SK-N-SH (cell line): ENCODE results near the gene FKBP2. TPM values are rescaled to one million over a fixed set of nuclear protein-coding genes. Genes with fewer than 3 reads are reported as not detected.

Source experiments
- CTCF ChIA-PET: fragments of 300-600, 350-600 bp; formaldehyde crosslinking; extraction: SDS; loops from one replicate; lab custom pipeline; 2021; lab: Yijun Ruan, JAX
- POLR2A ChIA-PET: fragments of 350-600 bp; sonication (Branson Sonifier 250); formaldehyde crosslinking; extraction: SDS; loops from one replicate; lab custom pipeline; 2020; ENCODE audit warnings: antibody characterized with exemption, inconsistent platforms; lab: Yijun Ruan, JAX
- DNase-seq: peaks from one replicate; pipeline ENCODE4 v3.0.0; 2012
- H2AFZ ChIP-seq: fragments of 200-600 bp; sonication (generic); 2 replicates; pipeline ENCODE4 v1.8.1; 2016; ENCODE audit warnings: antibody characterized with exemption, mild to moderate bottlenecking, low read depth
- H3F3A ChIP-seq: fragments of 200-600 bp; sonication (generic); replicated peaks from 2 replicates; pipeline ENCODE3; 2016; ENCODE audit warnings: antibody characterized with exemption, mild to moderate bottlenecking; ENCODE audit not compliant: insufficient read depth
- H3K27ac ChIP-seq, 2 experiments: fragments of 200-500 bp in 1 of 2; fragments of 200-600 bp in 1 of 2; sonication (Bioruptor generic) in 1 of 2; sonication (generic), shearing (Covaris generic) in 1 of 2; 2 replicates each; pipeline versions ENCODE4 v1.5.1 to v1.6.1; 2014 to 2016; ENCODE audit warnings: low read depth in 2 of 2, inconsistent platforms in 1 of 2, low read length in 1 of 2, mild to moderate bottlenecking in 1 of 2, mixed read lengths in 1 of 2
- H3K27me3 ChIP-seq: fragments of 200-600 bp; sonication (generic), shearing (Covaris generic); 2 replicates; pipeline ENCODE4 v1.6.1; 2016; ENCODE audit warnings: mixed run types; ENCODE audit not compliant: insufficient read depth
- H3K36me3 ChIP-seq, 2 experiments: fragments of 200-500 bp in 1 of 2; fragments of 200-600 bp in 1 of 2; sonication (Bioruptor generic) in 1 of 2; sonication (generic) in 1 of 2; replicated peaks in 1 of 2; 2 replicates each; pipeline versions ENCODE3 to v1.5.1; 2014 to 2016; ENCODE audit warnings: low read length in 1 of 2, mild to moderate bottlenecking in 1 of 2; ENCODE audit not compliant: insufficient read depth in 2 of 2, control insufficient read depth in 1 of 2
- H3K4me1 ChIP-seq, 2 experiments: fragments of 200-500 bp in 1 of 2; fragments of 200-600 bp in 1 of 2; sonication (Bioruptor generic) in 1 of 2; sonication (generic), shearing (Covaris generic) in 1 of 2; 2 replicates each; pipeline versions ENCODE4 v1.5.1 to v1.6.1; 2014 to 2016; ENCODE audit warnings: low read depth in 1 of 2, low read length in 1 of 2, mixed run types in 1 of 2; ENCODE audit not compliant: insufficient read depth in 2 of 2, control insufficient read depth in 1 of 2
- H3K4me2 ChIP-seq: fragments of 200-600 bp; sonication (generic), shearing (Covaris generic); 2 replicates; pipeline ENCODE4 v1.6.1; 2017; ENCODE audit warnings: mixed run types
- H3K4me3 ChIP-seq, 2 experiments: fragments of 200-500 bp in 1 of 2; fragments of 200-600 bp in 1 of 2; sonication (Bioruptor generic) in 1 of 2; sonication (generic), shearing (Covaris generic) in 1 of 2; 2 replicates each; pipeline versions ENCODE4 v1.5.1 to v1.8.1; 2014 to 2016; ENCODE audit warnings: low read depth in 2 of 2, inconsistent platforms in 1 of 2, low read length in 1 of 2, mild to moderate bottlenecking in 1 of 2, mixed read lengths in 1 of 2, moderate library complexity in 1 of 2
- H3K79me2 ChIP-seq: fragments of 200-600 bp; sonication (generic); 2 replicates; pipeline ENCODE4 v1.8.1; 2017; ENCODE audit warnings: mild to moderate bottlenecking; ENCODE audit not compliant: insufficient read depth
- H3K9ac ChIP-seq: fragments of 200-600 bp; sonication (generic); 2 replicates; pipeline ENCODE4 v1.6.1; 2017; ENCODE audit warnings: mixed run types
- H3K9me2 ChIP-seq: fragments of 200-600 bp; sonication (generic); 2 replicates; pipeline ENCODE4 v1.6.1; 2017; ENCODE audit warnings: mixed run types
- H3K9me3 ChIP-seq: fragments of 200-600 bp; sonication (generic); 2 replicates; pipeline ENCODE4 v1.6.1; 2017; ENCODE audit warnings: mixed run types, mild to moderate bottlenecking, moderate library complexity
- H4K20me1 ChIP-seq: fragments of 200-600 bp; sonication (generic); 2 replicates; pipeline ENCODE4 v1.6.1; 2017; ENCODE audit warnings: mild to moderate bottlenecking, mixed run types; ENCODE audit not compliant: insufficient read depth
- CTCF ChIP-seq: fragments of 200-600 bp; sonication (generic); IDR thresholded peaks from 2 replicates; pipeline ENCODE4 v1.6.1; 2017; ENCODE audit warnings: antibody characterized with exemption, mild to moderate bottlenecking, moderate library complexity
- ELF1 ChIP-seq: IDR thresholded peaks from 2 replicates; pipeline ENCODE4 v1.4.0; 2012
- EP300 ChIP-seq, 2 experiments: IDR thresholded peaks; 2 replicates each; pipeline versions ENCODE4 v1.4.0 to v1.6.1; 2012; ENCODE audit warnings: borderline replicate concordance in 1 of 2, low read depth in 1 of 2, low read length in 1 of 2
- FOXJ3 ChIP-seq: sonication (generic); formaldehyde crosslinking; IDR thresholded peaks from 2 replicates; pipeline ENCODE4 v1.5.1; 2020; ENCODE audit warnings: mild to moderate bottlenecking, missing genetic modification reagents
- FOXM1 ChIP-seq: IDR thresholded peaks from 2 replicates; pipeline ENCODE4 v1.4.0; 2012; ENCODE audit warnings: low read depth, mild to moderate bottlenecking
- GATA2 ChIP-seq: sonication (generic); formaldehyde crosslinking; IDR thresholded peaks from 2 replicates; pipeline ENCODE4 v1.5.0; 2020; ENCODE audit warnings: mild to moderate bottlenecking, missing genetic modification reagents
- MAX ChIP-seq: IDR thresholded peaks from 2 replicates; pipeline ENCODE4 v1.4.0; 2012; ENCODE audit warnings: low read depth
- MEF2A ChIP-seq: IDR thresholded peaks from 2 replicates; pipeline ENCODE4 v1.4.0; 2012; ENCODE audit warnings: low read depth, borderline replicate concordance
- MXI1 ChIP-seq: IDR thresholded peaks from 2 replicates; pipeline ENCODE4 v1.6.1; 2012; ENCODE audit warnings: mild to moderate bottlenecking, low read depth, low read length, improper control_type of control experiment
- POLR2AphosphoS5 ChIP-seq: IDR thresholded peaks from 2 replicates; pipeline ENCODE4 v1.6.1; 2012; ENCODE audit warnings: low read depth, low read length
- RAD21 ChIP-seq: IDR thresholded peaks from 2 replicates; pipeline ENCODE4 v1.6.1; 2012; ENCODE audit warnings: mild to moderate bottlenecking, low read length
- RFX5 ChIP-seq: IDR thresholded peaks from 2 replicates; pipeline ENCODE4 v1.6.1; 2012; ENCODE audit warnings: mild to moderate bottlenecking, improper control_type of control experiment, low read length
- RXRA ChIP-seq: IDR thresholded peaks from 2 replicates; pipeline ENCODE4 v1.4.0; 2012; ENCODE audit warnings: low read depth, mild to moderate bottlenecking, borderline replicate concordance
- SIN3A ChIP-seq: IDR thresholded peaks from 2 replicates; pipeline ENCODE4 v1.6.1; 2012; ENCODE audit warnings: low read depth, mild to moderate bottlenecking, low read length, moderate library complexity, borderline replicate concordance
- TCF12 ChIP-seq: IDR thresholded peaks from 2 replicates; pipeline ENCODE4 v1.4.0; 2012
- USF1 ChIP-seq: IDR thresholded peaks from 2 replicates; pipeline ENCODE4 v1.4.0; 2012; ENCODE audit warnings: low read depth, borderline replicate concordance
- USF2 ChIP-seq: fragments of 150-350 bp; IDR thresholded peaks from 2 replicates; pipeline ENCODE4 v1.6.1; 2017; ENCODE audit warnings: antibody characterized with exemption, low read length, low read depth, borderline replicate concordance
- YY1 ChIP-seq: IDR thresholded peaks from 2 replicates; pipeline ENCODE4 v1.4.0; 2012; ENCODE audit warnings: low read depth, mild to moderate bottlenecking
- ZBTB33 ChIP-seq: IDR thresholded peaks from 2 replicates; pipeline ENCODE4 v1.4.0; 2012; ENCODE audit warnings: low read depth, borderline replicate concordance
- WGBS: methylation state at CpG from one replicate; pipeline ENCODE4 v1.1.6; 2017; ENCODE audit warnings: low lambda C conversion rate; 5-methylcytosine and 5-hydroxymethylcytosine counted together
- polyA plus RNA-seq, 3 experiments: library from polyadenylated mRNA; depleted of rRNA; stranded (reverse); fragments of >200 nt; gene quantifications; 2 replicates each; pipeline ENCODE4 v1.2.3, GENCODE V29; 2012

FKBP2 gene
- polyA plus RNA-seq, 1 of the 3 experiments (the other 2 are of a cell fraction): 127 TPM

GRCh38 chr11:64238076-64238475 is 2.8 kb upstream of the FKBP2 start:
- WGBS: no CpG with 5 or more reads among the region's 9 CpGs
- Histone ChIP-seq H3K4me2 (no peak overlapping the region), H3K9me2 (no peaks in the 10 kb centered on the region), H3K9ac (no peak overlapping the region), H3K4me1 (peaks cover 12 to 32% of the 10 kb centered on the region in 2 experiments; a peak in 2 of 4 replicates), H3K4me3 (no peak overlapping the region), H3K9me3 (no peaks in the 10 kb centered on the region), H3K36me3 (peaks cover 0 to 18% of the 10 kb centered on the region in 2 experiments), H4K20me1 (no peaks in the 10 kb centered on the region), H3F3A (peaks cover 25% of the 10 kb centered on the region), H3K27ac (no peak overlapping the region), H2AFZ (no peak overlapping the region), H3K79me2 (peaks cover 34% of the 10 kb centered on the region), H3K27me3 (no peaks in the 10 kb centered on the region)
- no peak for DNase-seq
- ChIA-PET CTCF (interaction anchor here (0.7 to 1.6 kb wide), 5 partner anchors 10 to 66 kb away, joined by 3 to 8 read pairs (median 4); partner anchors contain the start of gene PLCB3), POLR2A (interaction anchor here (2.2 kb wide), 1 partner anchor 12 kb away, joined by 5 read pairs; the partner anchor contains the start of genes NUDT22 and TRPT1)
- TF ChIP-seq MXI1 (no peak), FOXM1 (no peak), RAD21 (no peak), ZBTB33 (no peak), USF2 (no peak), FOXJ3 (no peak), GATA2 (no peak), POLR2AphosphoS5 (no peak), USF1 (no peak), RFX5 (no peak), TCF12 (no peak), RXRA (no peak), SIN3A (no peak), ELF1 (no peak), CTCF (no peak), MEF2A (no peak), MAX (no peak), EP300 (IDR thresholded peaks at IDR 0.05; ENCODE audit: borderline replicate concordance in 1 of 2, low read depth in 1 of 2, low read length in 1 of 2) (no peak), YY1 (no peak)
